ENCODE results near the gene HTR2A. TPM values are rescaled to one million over a fixed set of nuclear protein-coding genes. Genes with fewer than 3 reads are reported as not detected.

HTR2A gene
- not detected for total RNA-seq (2021; ENCODE audit: unreplicated experiment)
- not detected for polyA plus RNA-seq (2012; ENCODE audit: insufficient read length)
- Bru-seq, nascent RNA = not detected
- BruChase-seq, experiment 1, labeled RNA remaining after a 2-hour chase = not detected
- not detected for BruChase-seq, experiment 2, labeled RNA remaining after a 6-hour chase
- long read RNA-seq = 0 reads

- H3K4me3 ChIP-seq (ENCODE audit: low read depth in 2 of 2, low read length in 2 of 2) = peak within 1 kb of the TSS; percentile 21 to 43; a peak in 3 of 4 replicates
- intact Hi-C loops (cut with micrococcal nuclease; ENCODE audit: unreplicated experiment) = no loop called here
- peaks cover 9% of the 10 kb centered on the region for H3K27me3 ChIP-seq (ENCODE audit: control insufficient read depth, insufficient read depth, low read length)
- no peak for DNase-seq (ENCODE audit: low read depth, low spot score)
- H3K4me1 ChIP-seq (ENCODE audit: control insufficient read depth, insufficient read depth, low read length) = no peaks in the 10 kb centered on the region; the same call in 1 of the 2 replicates
- peak; percentile 57; the same call in 1 of the 2 replicates for ATAC-seq
- in situ Hi-C loops (cut with HindIII; ENCODE audit: low pct_unique_long_range_greater_than_20kb, low sequenced_read_pairs) = no loop called here
- H3K27ac ChIP-seq (ENCODE audit: low read length) = no peak within 1 kb of the TSS
- ChIA-PET POLR2A (no interaction called here), CTCF (no interaction called here)
- no peaks in the 10 kb centered on the region for H3K9me3 ChIP-seq (ENCODE audit: control insufficient read depth, insufficient read depth, low read depth, low read length)
- no TSS peak for BruUV-seq (replicated peaks)
- no peak for TF ChIP-seq POLR2AphosphoS5 (IDR thresholded peaks at IDR 0.05; ENCODE audit: low read depth, low read length)
- TF ChIP-seq, protein P1, sequence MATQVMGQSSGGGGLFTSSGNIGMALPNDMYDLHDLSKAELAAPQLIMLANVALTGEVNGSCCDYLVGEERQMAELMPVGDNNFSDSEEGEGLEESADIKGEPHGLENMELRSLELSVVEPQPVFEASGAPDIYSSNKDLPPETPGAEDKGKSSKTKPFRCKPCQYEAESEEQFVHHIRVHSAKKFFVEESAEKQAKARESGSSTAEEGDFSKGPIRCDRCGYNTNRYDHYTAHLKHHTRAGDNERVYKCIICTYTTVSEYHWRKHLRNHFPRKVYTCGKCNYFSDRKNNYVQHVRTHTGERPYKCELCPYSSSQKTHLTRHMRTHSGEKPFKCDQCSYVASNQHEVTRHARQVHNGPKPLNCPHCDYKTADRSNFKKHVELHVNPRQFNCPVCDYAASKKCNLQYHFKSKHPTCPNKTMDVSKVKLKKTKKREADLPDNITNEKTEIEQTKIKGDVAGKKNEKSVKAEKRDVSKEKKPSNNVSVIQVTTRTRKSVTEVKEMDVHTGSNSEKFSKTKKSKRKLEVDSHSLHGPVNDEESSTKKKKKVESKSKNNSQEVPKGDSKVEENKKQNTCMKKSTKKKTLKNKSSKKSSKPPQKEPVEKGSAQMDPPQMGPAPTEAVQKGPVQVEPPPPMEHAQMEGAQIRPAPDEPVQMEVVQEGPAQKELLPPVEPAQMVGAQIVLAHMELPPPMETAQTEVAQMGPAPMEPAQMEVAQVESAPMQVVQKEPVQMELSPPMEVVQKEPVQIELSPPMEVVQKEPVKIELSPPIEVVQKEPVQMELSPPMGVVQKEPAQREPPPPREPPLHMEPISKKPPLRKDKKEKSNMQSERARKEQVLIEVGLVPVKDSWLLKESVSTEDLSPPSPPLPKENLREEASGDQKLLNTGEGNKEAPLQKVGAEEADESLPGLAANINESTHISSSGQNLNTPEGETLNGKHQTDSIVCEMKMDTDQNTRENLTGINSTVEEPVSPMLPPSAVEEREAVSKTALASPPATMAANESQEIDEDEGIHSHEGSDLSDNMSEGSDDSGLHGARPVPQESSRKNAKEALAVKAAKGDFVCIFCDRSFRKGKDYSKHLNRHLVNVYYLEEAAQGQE (IDR thresholded peaks at IDR 0.05; ENCODE audit: insufficient read depth in 1 of 2, low read depth in 2 of 2, low read length in 1 of 2) = no peak
- no peak for TF ChIP-seq SIN3A (IDR thresholded peaks at IDR 0.05; ENCODE audit: borderline replicate concordance, insufficient read depth, low read depth, low read length)
- no peak for TF ChIP-seq TCF7L2 (IDR thresholded peaks at IDR 0.05; ENCODE audit: low read depth, low read length)
- TF ChIP-seq, protein P2, sequence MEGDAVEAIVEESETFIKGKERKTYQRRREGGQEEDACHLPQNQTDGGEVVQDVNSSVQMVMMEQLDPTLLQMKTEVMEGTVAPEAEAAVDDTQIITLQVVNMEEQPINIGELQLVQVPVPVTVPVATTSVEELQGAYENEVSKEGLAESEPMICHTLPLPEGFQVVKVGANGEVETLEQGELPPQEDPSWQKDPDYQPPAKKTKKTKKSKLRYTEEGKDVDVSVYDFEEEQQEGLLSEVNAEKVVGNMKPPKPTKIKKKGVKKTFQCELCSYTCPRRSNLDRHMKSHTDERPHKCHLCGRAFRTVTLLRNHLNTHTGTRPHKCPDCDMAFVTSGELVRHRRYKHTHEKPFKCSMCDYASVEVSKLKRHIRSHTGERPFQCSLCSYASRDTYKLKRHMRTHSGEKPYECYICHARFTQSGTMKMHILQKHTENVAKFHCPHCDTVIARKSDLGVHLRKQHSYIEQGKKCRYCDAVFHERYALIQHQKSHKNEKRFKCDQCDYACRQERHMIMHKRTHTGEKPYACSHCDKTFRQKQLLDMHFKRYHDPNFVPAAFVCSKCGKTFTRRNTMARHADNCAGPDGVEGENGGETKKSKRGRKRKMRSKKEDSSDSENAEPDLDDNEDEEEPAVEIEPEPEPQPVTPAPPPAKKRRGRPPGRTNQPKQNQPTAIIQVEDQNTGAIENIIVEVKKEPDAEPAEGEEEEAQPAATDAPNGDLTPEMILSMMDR (IDR thresholded peaks at IDR 0.05) = no peak
- H3K36me3 ChIP-seq (ENCODE audit: control insufficient read depth, insufficient read depth, low read length) = no peaks in the 10 kb centered on the region
Measured at GRCh38 chr13:46896341-46897137, at the start of gene HTR2A. HTR2A (minus strand) TSS chr13:46897053; CDS start chr13:46895906, 1,147 bp downstream.

DNA sequence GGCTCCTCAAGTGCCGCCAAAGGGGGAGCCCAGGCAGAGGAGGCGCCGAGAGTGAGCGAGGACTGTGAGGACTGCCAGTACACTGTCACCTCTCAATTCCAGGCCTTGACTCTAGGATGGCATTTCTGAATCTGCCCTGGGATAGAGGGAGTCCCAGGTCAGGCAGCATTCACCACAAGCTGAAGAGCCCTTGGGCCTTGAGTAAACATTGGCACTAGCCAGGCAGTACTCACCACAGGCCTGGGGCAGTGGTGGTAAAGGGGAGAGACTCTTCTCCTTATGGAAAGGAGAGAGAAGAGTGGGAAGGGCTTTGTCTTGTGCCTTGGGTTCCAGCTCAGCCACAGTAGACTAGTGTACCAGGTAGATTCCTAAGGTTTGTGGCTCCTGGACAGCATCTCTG, 39.7 kb upstream of the HTR2A start:
- Histone ChIP-seq H3K4me1 (ENCODE audit: control insufficient read depth, insufficient read depth, low read length) (no peaks in the 10 kb centered on the region), H3K9me3 (ENCODE audit: control insufficient read depth, insufficient read depth, low read depth, low read length) (no peaks in the 10 kb centered on the region), H3K27ac (ENCODE audit: low read length) (no peak overlapping the region), H3K36me3 (ENCODE audit: control insufficient read depth, insufficient read depth, low read length) (no peaks in the 10 kb centered on the region), H3K27me3 (ENCODE audit: control insufficient read depth, insufficient read depth, low read length) (no peaks in the 10 kb centered on the region), H3K4me3 (ENCODE audit: low read depth in 2 of 2, low read length in 2 of 2) (no peak overlapping the region)
- no TSS peak for BruUV-seq (replicated peaks)
- ChIA-PET POLR2A (no interaction called here), CTCF (no interaction called here)
- DNase-seq (ENCODE audit: low read depth, low spot score) = no peak
- TF ChIP-seq SIN3A (IDR thresholded peaks at IDR 0.05; ENCODE audit: borderline replicate concordance, insufficient read depth, low read depth, low read length) = no peak
- TF ChIP-seq, protein P2 (IDR thresholded peaks at IDR 0.05) = no peak
- TF ChIP-seq POLR2AphosphoS5 (IDR thresholded peaks at IDR 0.05; ENCODE audit: low read depth, low read length) = no peak
- no peak for TF ChIP-seq TCF7L2 (IDR thresholded peaks at IDR 0.05; ENCODE audit: low read depth, low read length)
- TF ChIP-seq, protein P1 (IDR thresholded peaks at IDR 0.05; ENCODE audit: insufficient read depth in 1 of 2, low read depth in 2 of 2, low read length in 1 of 2) = no peak
- ATAC-seq = no peak
- in situ Hi-C loops (cut with HindIII; ENCODE audit: low pct_unique_long_range_greater_than_20kb, low sequenced_read_pairs) = no loop called here
- intact Hi-C loops (cut with micrococcal nuclease; ENCODE audit: unreplicated experiment) = no loop called here
